Kasumi-1 (cell line): ENCODE data around the gene ELFN1.

Source experiments
- DNase-seq, 2 experiments: peaks; one replicate each; lab custom pipeline; 2025; lab: John Stamatoyannopoulos, UW

The ELFN1 gene

DNA sequence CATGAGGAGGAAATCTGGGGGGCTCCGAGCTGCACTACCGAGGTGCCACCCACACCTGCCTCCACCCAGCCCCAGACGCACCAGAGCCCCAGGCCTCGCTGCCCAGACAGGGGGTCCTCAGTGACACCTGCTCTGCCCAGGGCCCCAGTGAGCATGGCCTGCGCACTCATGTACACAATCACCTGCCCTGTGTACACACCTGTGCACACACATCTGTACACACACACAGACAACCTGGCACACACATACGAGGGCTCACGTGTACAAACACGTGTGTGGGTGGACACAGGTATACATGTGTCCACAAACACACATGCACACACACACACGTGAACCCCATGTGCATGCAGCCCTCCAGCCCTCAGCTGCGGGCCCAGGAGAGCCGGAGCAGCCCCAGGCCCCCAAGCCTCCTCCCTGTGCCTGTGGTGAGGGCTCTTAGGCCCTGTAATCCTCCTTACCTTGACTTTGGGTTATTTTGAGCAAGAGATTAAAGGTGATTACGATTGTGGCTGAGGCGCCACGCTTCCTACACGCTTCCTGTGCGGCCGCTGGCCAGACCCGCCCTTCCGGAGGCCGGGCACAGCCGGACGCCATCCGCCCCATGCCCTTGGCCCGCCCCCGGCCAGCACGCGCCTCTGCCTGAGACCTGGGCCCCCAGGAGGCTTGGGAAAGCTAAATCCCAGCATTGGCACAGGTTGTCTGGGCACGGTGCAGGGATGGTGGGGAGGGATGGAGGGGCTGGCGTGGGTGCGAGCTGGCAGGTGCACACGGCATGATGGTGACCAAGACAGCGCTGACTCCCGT, 71.9 kb downstream of the ELFN1 start:
- no peak for DNase-seq

DNA sequence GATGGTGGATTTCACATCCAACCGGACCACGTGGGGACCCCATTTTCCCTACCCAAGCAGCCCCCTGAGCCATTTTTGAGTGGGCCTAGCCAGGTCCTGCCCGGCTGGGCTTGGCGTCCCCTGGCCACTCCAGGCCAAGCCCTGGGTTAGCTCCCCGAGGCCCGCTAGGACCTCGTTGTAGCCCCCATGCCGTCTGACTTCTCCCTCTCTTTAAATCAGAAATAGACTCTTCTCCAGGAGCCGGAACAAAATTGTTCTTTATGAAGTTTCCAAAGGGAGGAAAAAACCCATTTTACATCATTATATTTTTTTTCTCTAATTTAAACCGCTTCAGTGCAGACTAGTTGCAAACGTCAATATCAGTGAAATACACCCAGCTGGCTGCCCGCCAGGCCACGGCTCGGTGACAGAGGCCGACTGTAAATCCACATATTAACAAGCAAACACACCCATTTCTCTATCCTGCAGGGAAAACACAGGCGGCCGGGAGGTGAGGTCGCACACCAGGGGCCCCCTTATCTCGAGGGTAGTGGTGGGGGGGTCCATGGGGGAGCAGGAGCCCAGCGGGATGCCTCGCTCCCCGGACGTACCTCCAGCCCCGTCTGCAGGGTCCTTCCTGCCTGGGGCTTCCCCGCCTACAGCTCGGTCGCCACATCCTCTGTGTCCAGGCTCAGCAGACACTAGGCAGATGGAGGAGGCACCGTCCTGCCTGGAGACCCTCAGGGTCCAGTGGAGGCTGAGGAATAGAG, 72.7 kb downstream of the ELFN1 start:
- no peak for DNase-seq

DNA sequence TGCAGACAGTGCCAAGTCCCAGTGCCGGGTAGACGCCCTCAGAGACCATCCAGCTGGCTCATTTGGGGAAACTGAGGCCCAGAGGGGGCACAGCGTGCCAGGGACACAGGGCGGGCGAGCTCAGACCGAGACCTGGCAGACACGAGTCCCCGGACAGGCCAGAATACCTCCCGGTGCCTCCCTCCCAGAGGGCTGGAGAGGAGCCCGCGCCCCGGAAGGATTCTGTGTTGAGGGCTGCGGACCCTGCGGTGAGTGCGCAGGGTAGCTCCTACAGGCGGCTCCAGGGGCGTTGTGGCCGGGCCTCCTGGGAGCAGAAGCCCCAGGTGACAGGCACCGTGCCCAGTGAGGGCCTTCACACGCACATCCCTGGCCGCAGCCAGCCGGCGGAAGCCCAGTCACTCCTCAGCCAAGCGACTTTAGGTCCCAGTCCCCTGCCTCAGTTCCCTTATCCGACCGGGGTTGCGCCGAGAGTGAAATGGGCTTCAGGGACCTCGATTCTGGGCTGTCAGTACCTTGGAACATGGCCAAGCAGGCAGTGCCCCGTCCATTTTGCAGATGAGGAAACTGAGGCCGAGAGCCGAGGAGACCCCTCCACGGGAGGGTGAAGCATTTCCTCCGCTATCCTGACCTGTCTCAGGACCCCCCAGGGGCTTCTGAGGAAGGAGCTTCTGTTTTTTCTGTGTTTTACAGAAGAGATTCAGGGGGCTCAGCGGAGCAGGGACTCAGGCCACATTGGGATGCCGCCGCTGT, 73.6 kb downstream of the ELFN1 start:
- no peak for DNase-seq

DNA sequence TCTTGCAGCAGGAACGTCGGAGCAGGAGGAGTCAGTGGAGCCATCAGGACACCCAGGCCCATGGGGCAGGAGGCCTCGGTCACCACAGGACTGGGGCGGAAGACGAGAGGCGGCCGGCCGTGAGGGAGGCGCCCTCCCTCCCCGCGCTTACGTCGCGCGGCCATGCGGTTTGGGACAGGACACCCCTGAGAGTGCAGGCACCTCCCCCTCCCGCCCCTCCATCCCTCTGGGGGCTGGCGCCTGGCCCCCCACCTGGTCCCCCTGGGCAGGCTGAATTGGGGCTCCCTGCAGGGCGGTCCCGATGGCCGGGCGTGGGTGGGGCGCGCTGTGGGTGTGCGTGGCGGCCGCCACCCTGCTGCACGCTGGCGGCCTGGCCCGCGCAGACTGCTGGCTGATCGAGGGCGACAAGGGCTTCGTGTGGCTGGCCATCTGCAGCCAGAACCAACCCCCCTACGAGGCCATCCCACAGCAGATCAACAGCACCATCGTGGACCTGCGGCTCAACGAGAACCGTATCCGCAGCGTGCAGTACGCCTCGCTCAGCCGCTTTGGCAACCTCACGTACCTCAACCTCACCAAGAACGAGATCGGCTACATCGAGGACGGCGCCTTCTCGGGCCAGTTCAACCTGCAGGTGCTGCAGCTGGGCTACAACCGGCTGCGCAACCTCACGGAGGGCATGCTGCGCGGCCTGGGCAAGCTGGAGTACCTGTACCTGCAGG, 74.4 kb downstream of the ELFN1 start:
- no peak for DNase-seq

DNA sequence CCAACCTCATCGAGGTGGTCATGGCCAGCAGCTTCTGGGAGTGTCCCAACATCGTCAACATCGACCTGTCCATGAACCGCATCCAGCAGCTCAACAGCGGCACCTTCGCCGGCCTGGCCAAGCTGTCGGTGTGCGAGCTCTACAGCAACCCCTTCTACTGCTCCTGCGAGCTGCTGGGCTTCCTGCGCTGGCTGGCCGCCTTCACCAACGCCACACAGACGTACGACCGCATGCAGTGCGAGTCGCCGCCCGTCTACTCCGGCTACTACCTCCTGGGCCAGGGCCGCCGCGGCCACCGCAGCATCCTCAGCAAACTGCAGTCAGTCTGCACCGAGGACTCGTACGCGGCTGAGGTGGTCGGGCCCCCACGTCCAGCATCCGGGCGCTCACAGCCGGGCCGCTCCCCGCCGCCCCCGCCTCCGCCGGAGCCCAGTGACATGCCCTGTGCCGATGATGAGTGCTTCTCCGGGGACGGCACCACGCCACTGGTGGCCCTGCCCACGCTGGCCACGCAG, 75.0 kb downstream of the ELFN1 start:
- no peak for DNase-seq

DNA sequence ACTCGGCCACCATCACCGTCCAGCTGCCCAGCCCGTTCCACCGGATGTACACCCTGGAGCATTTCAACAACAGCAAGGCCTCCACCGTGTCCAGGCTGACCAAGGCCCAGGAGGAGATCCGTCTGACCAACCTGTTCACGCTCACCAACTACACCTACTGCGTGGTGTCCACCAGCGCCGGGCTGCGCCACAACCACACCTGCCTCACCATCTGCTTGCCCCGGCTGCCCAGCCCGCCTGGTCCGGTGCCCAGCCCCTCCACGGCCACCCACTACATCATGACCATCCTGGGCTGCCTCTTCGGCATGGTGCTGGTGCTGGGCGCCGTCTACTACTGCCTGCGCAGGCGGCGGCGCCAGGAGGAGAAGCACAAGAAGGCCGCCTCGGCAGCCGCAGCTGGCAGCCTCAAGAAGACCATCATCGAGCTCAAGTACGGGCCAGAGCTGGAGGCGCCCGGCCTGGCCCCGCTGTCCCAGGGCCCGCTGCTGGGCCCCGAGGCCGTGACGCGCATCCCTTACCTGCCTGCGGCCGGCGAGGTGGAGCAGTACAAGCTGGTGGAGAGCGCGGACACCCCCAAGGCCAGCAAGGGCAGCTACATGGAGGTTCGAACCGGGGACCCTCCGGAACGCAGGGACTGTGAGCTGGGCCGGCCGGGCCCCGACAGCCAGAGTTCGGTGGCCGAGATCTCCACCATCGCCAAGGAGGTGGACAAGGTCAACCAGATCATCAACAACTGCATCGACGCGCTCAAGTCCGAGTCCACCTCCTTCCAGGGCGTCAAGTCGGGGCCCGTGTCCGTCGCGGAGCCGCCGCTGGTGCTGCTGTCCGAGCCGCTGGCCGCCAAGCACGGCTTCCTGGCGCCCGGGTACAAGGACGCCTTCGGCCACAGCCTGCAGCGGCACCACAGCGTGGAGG, 75.8 kb downstream of the ELFN1 start:
- no peak for DNase-seq

DNA sequence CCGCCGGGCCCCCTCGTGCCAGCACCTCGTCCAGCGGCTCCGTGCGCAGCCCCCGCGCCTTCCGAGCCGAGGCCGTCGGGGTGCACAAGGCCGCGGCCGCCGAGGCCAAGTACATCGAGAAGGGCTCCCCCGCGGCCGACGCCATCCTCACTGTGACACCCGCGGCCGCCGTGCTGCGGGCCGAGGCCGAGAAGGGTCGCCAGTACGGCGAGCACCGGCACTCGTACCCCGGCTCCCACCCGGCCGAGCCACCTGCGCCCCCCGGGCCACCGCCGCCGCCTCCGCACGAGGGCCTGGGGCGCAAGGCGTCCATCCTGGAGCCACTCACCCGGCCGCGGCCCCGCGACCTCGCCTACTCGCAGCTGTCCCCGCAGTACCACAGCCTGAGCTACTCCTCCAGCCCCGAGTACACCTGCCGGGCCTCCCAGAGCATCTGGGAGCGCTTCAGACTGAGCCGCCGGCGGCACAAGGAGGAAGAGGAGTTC, 76.5 kb downstream of the ELFN1 start:
- DNase-seq, result no peak

DNA sequence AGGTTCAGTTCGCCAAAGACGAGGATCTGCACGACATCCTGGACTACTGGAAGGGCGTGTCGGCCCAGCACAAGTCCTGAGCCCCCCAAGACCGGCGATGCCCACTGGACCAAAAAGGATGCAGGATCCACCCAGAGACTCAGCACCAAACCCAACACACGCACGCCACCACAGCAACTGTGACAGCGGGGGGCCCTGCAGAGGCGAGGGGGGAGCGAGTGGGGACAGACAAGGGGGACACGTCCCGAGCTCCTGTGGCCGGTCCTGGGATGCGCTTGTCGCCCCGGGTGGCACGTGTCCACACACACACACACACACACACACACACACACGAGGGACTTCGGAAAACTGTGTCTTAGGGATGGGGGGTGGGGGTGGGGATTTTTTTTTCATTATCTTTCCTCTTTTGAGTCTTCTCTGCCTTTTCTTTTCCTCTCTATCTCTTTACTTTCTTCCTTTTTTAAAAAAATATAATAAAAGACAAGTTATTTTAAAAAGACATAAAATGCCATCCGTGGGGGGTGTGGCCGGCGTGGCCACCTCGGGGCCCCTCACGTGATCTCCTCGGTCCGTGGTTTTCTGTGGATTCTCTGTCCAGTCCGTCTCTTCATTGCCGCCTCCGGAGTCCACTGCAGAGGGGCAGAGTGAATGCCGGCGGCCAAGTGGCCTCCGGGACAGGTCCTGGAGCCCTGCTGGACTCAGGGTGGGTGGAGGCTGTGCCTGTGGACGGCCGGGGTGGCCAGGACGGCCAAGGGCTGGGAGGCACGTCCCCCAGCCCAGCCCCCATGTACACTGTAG, 77.1 kb downstream of the ELFN1 start:
- DNase-seq, result no peak

DNA sequence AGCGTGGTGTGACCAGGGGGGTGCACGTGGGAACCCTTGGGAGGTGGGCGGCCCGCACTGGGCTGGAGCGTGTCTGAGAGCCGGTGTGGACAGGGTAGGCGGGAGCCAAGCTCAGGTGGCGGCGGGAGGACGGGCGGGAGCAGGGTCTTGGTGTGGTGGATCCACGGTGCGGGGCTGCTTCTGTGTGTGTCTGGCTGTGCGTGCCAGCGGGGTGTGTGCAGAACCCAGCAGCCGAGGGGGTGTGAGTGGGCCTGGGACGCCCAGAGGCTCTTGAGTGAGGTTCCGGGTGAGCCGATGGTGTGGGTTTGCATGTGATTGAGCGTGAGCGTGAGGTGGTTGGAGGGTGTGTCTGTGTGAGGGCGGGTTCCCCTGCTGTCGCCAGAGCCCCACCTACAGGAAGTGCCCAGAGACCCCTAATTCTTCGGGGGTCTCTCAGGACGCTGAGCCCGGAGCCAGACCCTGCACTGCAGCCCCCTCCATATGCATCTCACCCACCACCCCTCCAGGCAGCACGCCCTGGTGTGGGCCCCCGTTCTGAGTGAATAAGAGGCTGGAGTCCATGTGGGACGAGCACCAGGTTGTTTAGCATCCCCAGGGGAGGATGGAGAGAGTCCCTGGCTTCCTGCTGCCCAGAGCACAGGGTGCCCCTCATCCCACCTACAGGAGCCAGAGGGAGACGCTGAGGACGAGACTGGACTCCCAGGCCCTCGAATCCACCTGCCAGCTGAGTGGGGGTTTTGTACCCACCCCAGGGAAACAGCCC, 78.2 kb downstream of the ELFN1 start:
- DNase-seq, result no peak

DNA sequence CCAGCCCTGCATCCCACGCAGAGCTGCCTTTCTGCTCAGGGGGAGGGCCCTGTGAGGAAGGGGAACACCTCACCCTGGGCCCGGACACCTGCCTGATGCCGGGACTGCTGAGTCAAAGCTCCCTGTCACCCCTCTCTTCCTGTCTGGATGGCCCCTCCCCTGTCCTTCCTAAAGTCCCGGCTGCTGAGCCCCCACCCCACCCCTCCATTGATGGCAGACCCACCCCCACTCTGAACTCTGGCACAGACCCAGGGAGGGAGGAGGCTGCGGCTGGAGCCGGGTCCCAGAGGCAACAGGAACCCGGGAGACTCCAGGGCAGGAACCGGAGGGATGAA, 78.7 kb downstream of the ELFN1 start:
- DNase-seq, result no peak

DNA sequence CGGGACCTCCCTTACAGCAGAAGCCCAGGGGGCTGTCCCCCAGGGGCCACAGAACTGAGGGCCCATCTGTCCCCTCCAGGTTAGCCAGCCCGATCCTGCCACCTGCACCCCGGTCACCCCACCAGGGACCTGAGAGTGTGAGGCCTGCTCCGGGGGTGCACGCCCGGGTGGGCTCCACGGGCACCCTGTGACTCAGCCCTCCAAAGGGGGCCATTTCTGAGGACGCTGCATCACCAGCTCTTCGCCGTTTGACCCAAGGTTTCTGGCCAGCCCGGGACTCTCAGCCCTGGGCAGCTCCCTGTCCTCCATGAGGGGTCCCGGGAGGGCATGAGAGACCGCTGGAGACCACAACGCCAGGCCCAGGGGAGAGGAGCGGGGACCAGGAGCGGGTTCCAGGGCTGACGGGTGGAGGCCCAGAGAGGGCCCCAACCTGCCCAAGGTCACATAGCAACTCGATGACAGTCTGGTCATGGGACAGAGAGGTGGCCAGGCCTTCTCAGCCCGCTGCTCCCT, 79.3 kb downstream of the ELFN1 start:
- no peak for DNase-seq

DNA sequence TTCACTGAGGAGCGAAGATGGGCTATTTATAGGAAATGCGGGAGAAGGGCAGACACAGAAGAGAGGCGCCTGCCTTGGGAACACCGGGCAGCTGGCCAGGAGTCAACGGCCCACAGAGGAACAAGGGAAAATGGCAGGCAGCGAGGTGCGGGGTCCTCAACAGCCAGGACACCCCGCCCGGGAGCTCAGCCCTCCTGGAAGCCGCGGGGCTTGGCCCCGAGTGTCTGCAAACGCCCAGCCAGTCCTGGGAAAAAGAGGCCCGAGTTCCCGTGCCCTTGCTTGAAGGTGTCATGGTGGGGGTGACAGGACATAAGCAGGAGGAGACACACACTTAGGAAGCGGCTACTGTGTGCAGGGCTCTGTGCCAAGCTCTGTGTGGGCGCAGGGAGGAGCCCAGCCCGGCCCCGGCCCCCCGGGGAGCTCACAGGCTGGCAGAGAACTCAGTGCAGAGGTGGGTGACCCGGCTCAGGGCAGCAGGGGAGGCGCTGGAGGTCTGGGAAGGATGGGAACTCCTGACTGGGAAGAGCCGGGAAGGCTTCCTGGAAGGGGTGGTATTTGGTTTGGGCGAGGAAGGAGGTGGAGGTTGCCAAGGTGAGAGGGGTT, 79.9 kb downstream of the ELFN1 start:
- no peak for DNase-seq

DNA sequence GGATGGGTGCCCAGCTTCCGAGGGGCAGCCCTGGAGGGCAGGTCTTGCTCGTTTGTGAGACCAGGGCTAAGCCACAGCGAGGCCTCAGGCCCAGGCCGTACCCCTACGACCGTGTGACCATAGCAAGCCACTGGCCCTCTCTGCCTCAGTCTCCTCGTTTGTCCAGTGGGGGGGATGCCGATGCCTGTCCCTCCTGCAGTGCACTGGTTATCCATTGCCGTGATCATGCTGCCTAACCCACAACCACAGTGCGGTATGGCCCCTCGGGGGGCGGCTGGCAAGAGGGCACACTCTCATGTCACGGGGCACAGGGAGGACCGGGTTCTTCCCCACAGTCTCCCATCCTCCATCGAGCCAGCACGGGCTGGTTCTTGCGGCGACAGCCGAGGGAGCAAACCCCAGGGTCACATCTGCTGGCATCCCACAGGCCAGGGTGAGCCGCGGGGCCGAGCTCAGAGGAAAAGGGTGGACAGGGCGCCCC, 80.5 kb downstream of the ELFN1 start:
- no peak for DNase-seq

DNA sequence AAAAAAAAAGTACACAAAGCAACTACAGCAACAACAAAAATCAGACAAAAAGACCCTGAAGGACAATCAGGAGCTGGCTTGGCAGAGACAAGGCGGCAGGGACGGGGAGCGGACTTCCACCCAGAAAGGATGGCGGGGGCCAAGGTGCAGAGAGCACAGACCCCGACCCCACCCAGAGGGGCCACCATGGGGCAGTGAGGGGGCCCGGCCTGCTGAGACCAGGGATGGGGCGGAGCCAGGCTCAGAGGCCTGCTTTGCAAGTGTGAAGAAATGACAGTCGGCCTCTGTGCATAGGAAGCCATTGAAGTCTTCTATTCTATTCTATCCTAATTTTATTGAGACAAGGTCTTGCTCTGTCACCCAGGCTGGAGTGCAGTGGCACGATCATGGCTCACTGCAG, 82.0 kb downstream of the ELFN1 start:
- DNase-seq, result no peak

DNA sequence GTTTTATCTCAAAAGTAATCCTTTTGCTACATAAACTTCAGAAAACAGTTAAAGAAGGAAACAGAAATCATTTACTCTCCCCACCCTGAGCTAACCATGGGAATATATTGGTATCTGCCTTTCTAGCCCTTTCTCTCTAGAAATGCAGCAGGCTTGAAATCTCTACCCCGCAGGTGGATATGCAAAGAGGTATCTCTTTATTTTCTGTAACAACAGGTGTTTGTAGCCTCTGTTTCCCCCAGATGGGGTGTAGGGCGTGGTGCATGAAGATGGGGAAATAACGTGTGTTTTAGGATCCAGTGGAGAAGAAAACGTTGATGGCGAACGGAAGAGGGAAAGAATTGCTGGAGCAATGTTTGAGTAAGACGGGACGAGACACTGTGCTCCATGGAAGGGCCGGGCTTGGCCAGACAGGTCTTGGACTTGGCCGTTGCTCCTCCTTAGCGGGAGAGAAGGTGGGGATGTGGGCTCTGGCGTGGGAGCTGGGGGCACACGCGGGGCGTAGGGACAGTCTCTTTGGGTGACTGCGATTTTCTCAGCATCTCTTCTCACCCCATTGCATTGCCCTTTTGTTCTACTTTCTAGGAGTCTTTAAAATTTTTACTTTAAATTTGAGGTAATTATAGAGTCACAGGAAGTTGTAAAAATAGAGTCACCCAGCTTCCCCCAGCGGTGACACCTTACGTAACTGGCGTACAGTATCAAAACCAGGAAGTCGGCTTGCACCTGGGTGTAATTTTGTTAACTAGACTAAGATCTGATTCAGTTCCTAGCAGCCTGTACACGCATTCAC, 82.9 kb downstream of the ELFN1 start:
- DNase-seq, result no peak

DNA sequence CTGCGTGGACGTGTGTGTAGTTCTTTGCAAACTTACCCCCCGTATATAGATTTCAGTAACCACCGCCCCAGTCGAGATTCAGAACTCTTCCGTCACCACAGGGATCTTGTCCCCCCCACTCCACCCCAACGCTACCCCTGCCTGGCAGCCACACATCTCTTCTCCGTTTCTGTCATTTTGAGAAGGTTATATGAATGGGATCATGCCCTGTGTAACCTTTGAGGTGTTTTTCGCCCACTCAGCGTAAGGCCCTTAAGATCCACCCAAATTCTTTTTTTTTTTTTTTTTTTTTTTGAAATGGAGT, 83.4 kb downstream of the ELFN1 start:
- DNase-seq, result no peak

DNA sequence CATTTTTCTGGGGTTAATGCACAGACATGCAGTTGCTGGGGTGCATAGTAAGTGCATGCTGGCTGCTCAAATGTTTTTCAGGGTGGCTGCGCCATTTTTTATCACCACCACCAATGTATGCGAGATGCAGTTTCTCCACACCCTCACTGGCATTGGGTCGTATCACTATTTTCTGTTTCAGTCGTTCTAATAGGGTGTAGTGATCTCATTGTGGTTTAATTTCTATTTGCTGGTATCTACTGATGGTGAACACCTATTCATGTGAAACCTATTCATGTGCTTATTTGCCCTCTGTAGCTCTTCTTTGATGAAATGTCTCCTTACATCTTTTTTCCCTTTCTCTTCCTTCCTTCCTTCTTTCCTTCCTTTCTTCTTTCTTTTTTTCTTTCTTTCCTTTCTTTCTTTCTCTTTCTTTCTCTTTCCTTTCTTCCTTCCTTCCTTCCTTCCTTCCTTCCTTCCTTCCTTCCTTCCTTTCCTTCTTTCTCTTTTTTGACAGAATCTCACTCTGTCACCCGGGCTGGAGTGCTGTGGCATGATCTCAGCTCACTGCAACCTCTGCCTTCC, 84.3 kb downstream of the ELFN1 start:
- DNase-seq, result no peak
